Mammary epithelial cell (primary cell): Measurements from ENCODE around the gene P2RX1.

Source experiments
- CTCF ChIP-seq, 2 donors: IDR thresholded peaks in 1 of 2; conservative IDR thresholded peaks in 1 of 2; 2 replicates each; pipeline ENCODE4 v1.5.1; 2011 to 2012; ENCODE audit warnings: inconsistent platforms in 2 of 2, low read length in 2 of 2, mild to moderate bottlenecking in 2 of 2, control low read depth in 1 of 2, low read depth in 1 of 2; ENCODE audit not compliant: insufficient read depth in 1 of 2; ENCODE audit errors: extremely low read depth in 1 of 2
- EZH2 ChIP-seq: IDR thresholded peaks from 2 replicates; pipeline ENCODE4 v1.6.1; 2012; ENCODE audit warnings: low read length, inconsistent platforms, borderline replicate concordance

GRCh38 chr17:3962217-3962964, 46.1 kb upstream of the P2RX1 start:
- no peak for TF ChIP-seq EZH2
- TF ChIP-seq CTCF (conservative IDR thresholded peaks at IDR 0.05 in 1 of 2, IDR thresholded peaks at IDR 0.05 in 1 of 2; ENCODE audit: extremely low read depth in 1 of 2, insufficient read depth in 1 of 2, low read depth in 1 of 2, low read length in 2 of 2) = no peak
